Endothelial cell of umbilical vein (primary cell): ENCODE data around the gene RPS19BP1. TPM values are rescaled to one million over a fixed set of nuclear protein-coding genes. Genes with fewer than 3 reads are reported as not detected.
"Not testable (repeated sequence)": the region's sequence is repeated elsewhere in the genome, so short reads cannot be mapped to it uniquely, and the experiment has no call there.

Experiments
- BruUV-seq: library from RNA; stranded (reverse); fragments of 400-500 nt; replicated peaks from 2 replicates; lab custom pipeline; 2021; lab: Mats Ljungman, UMichigan
- CTCF ChIA-PET: fragments of 300-600, 350-600 bp; sonication (Branson Sonifier 250); formaldehyde crosslinking; loops from one replicate; lab custom pipeline; 2021; ENCODE audit warnings: antibody characterized with exemption, inconsistent platforms; lab: Charles Lee
- POLR2A ChIA-PET: fragments of 300-600, 350-600 bp; sonication (Branson Sonifier 250); formaldehyde crosslinking; loops from one replicate; lab custom pipeline; 2021; ENCODE audit warnings: antibody characterized with exemption, inconsistent platforms; lab: Charles Lee
- DNase-seq: peaks from one replicate; pipeline ENCODE4 v3.0.0-alpha.2; 2011; ENCODE audit warnings: low read depth, low spot score
- FAIRE-seq: peaks from 2 replicates; lab custom pipeline; 2011; peaks lifted over from hg19 to GRCh38; lab: Jason Lieb, UNC
- H2AFZ ChIP-seq: 2 replicates; pipeline ENCODE4 v1.6.0; 2012; ENCODE audit warnings: low read depth, low read length, control low read depth, inconsistent platforms
- H3K27ac ChIP-seq: 2 replicates; pipeline ENCODE4 v1.5.1; 2011; ENCODE audit warnings: low read depth, mild to moderate bottlenecking, control low read depth, low read length, moderate library complexity; ENCODE audit not compliant: insufficient read depth
- H3K27me3 ChIP-seq, 2 experiments: 2 replicates each; pipeline versions ENCODE4 v1.6.0 to v1.6.1; 2011; ENCODE audit warnings: low read length in 2 of 2, mixed read lengths in 1 of 2; ENCODE audit not compliant: control insufficient read depth in 2 of 2, insufficient read depth in 2 of 2
- H3K36me3 ChIP-seq, 2 experiments: 2 replicates in 1 of 2; 3 replicates in 1 of 2; pipeline ENCODE4 v1.5.1; 2011; ENCODE audit warnings: low read length in 2 of 2, mild to moderate bottlenecking in 1 of 2, moderate library complexity in 1 of 2; ENCODE audit not compliant: control insufficient read depth in 2 of 2, insufficient read depth in 2 of 2; ENCODE audit errors: extremely low read depth in 1 of 2
- H3K4me1 ChIP-seq: 3 replicates; pipeline ENCODE4 v1.5.1; 2011; ENCODE audit warnings: mild to moderate bottlenecking, low read length; ENCODE audit not compliant: control insufficient read depth, insufficient read depth; ENCODE audit errors: extremely low read depth
- H3K4me2 ChIP-seq: 2 replicates; pipeline ENCODE4 v1.6.1; 2011; ENCODE audit warnings: low read length, control low read depth, mixed read lengths; ENCODE audit not compliant: insufficient read depth
- H3K4me3 ChIP-seq, 3 experiments: fragments of 200-600 bp in 1 of 3; sonication (generic), shearing (Covaris generic) in 1 of 3; replicated peaks in 1 of 3; 2 replicates each; pipeline ENCODE4 v1.5.1; 2011 to 2016; ENCODE audit warnings: control low read depth in 3 of 3, low read length in 3 of 3, mild to moderate bottlenecking in 2 of 3, inconsistent platforms in 1 of 3, low read depth in 1 of 3, moderate library complexity in 1 of 3; ENCODE audit not compliant: insufficient read depth in 1 of 3
- H3K79me2 ChIP-seq: 2 replicates; pipeline ENCODE4 v1.6.0; 2012; ENCODE audit warnings: low read length, inconsistent platforms; ENCODE audit not compliant: control insufficient read depth, insufficient read depth
- H3K9ac ChIP-seq: replicated peaks from 2 replicates; pipeline ENCODE3; 2011; ENCODE audit warnings: low read length, control low read depth; ENCODE audit not compliant: insufficient read depth; ENCODE audit errors: extremely low read depth
- H3K9me1 ChIP-seq: replicated peaks from 3 replicates; pipeline ENCODE4 v1.6.0; 2011; ENCODE audit warnings: mild to moderate bottlenecking, low read length; ENCODE audit not compliant: control insufficient read depth, insufficient read depth; ENCODE audit errors: extremely low read depth
- H3K9me3 ChIP-seq: replicated peaks from 2 replicates; pipeline ENCODE4 v1.5.1; 2012; ENCODE audit warnings: low read length, inconsistent platforms; ENCODE audit not compliant: control insufficient read depth, insufficient read depth
- H4K20me1 ChIP-seq: replicated peaks from 2 replicates; pipeline ENCODE3; 2011; ENCODE audit warnings: mild to moderate bottlenecking, low read length; ENCODE audit not compliant: control insufficient read depth, insufficient read depth; ENCODE audit errors: extremely low read depth
- CTCF ChIP-seq, 2 donors: IDR thresholded peaks; 1 replicate in 1 of 2; 2 replicates in 1 of 2; pipeline ENCODE4 v1.5.1; 2011; ENCODE audit warnings: low read length in 2 of 2, mild to moderate bottlenecking in 2 of 2, moderate library complexity in 2 of 2, control low read depth in 1 of 2, inconsistent platforms in 1 of 2, low read depth in 1 of 2; ENCODE audit not compliant: insufficient read depth in 1 of 2; ENCODE audit errors: extremely low read depth in 1 of 2
- EZH2 ChIP-seq: IDR thresholded peaks from 2 replicates; pipeline ENCODE4 v1.6.1; 2012; ENCODE audit warnings: borderline replicate concordance, low read depth, mild to moderate bottlenecking, moderate library complexity, low read length, inconsistent platforms; ENCODE audit not compliant: severe bottlenecking
- FOS ChIP-seq: IDR thresholded peaks from 2 replicates; pipeline ENCODE4 v1.6.1; 2011; ENCODE audit warnings: mild to moderate bottlenecking, low read length, moderate library complexity, borderline replicate concordance; ENCODE audit not compliant: insufficient read depth
- GATA2 ChIP-seq: IDR thresholded peaks from 2 replicates; pipeline ENCODE4 v1.7.0; 2011; ENCODE audit warnings: low read depth, mild to moderate bottlenecking, moderate library complexity, mixed read lengths, low read length; ENCODE audit not compliant: insufficient read length, insufficient read depth
- JUN ChIP-seq: IDR thresholded peaks from 2 replicates; pipeline ENCODE4 v1.6.1; 2011; ENCODE audit warnings: borderline replicate concordance, low read depth; ENCODE audit not compliant: insufficient read length, insufficient read depth
- MAX ChIP-seq: IDR thresholded peaks from 2 replicates; pipeline ENCODE4 v1.6.1; 2011; ENCODE audit not compliant: insufficient read depth, insufficient read length
- MYC ChIP-seq: IDR thresholded peaks from one replicate; pipeline ENCODE4 v1.6.1; 2011; ENCODE audit warnings: mild to moderate bottlenecking, low read depth, low read length
- POLR2A ChIP-seq: IDR thresholded peaks from 2 replicates; pipeline ENCODE4 v1.6.1; 2012; ENCODE audit warnings: low read depth, mild to moderate bottlenecking, control low read depth, low read length
- POLR2AphosphoS5 ChIP-seq: IDR thresholded peaks from 2 replicates; pipeline ENCODE4 v1.6.1; 2012; ENCODE audit warnings: low read depth, mild to moderate bottlenecking, control low read depth, low read length, moderate library complexity; ENCODE audit not compliant: insufficient read depth
- dilution Hi-C: fragments of 300-500 bp; cut with MboI; formaldehyde crosslinking; loops from one replicate; pipeline ENCODE4 v1.15.0; 2019; ENCODE audit warnings: low sequenced_read_pairs; ENCODE audit not compliant: extremely low pct_ligation_motif_present
- intact Hi-C: fragments of 100-400 bp; cut with micrococcal nuclease; formaldehyde crosslinking; loops from one replicate; pipeline ENCODE4 v1.10.0; 2022
- polyA plus RNA-seq, 4 experiments: library from polyadenylated mRNA; depleted of rRNA in 3 of 4; stranded (reverse) in 3 of 4; unstranded in 1 of 4; fragments of >200 nt; gene quantifications; 2 replicates each; pipeline versions ENCODE4 v1.2.1 to v1.2.3, GENCODE V29; 2011 to 2012; ENCODE audit warnings: missing spikeins in 1 of 4
- total RNA-seq: library from RNA; stranded (reverse); gene quantifications from 2 replicates; pipeline ENCODE4 v1.2.3, GENCODE V29; 2021

Gene RPS19BP1
- total and polyA plus RNA-seq, 2 donors (not counting 3 experiments of a cell fraction or from before 2014, with no cell fraction given), result 66.6 to 84.3 TPM

- Histone ChIP-seq H3K79me2 (peaks cover 43% of the 10 kb centered on the region), H3K9me3 (no peaks in the 10 kb centered on the region), H3K9ac (no peak overlapping the region), H4K20me1 (no peaks in the 10 kb centered on the region), H3K4me2 (no peak overlapping the region), H2AFZ (no peak overlapping the region), H3K4me3 (no peak overlapping the region), H3K27ac (no peak overlapping the region), H3K9me1 (no peaks in the 10 kb centered on the region), H3K36me3 (peaks cover 17 to 36% of the 10 kb centered on the region in 2 experiments), H3K27me3 (no peaks in the 10 kb centered on the region), H3K4me1 (peaks cover 4% of the 10 kb centered on the region)
- POLR2A ChIA-PET, result no interaction called here
- TF ChIP-seq EZH2, result no peak
- TF ChIP-seq FOS, result no peak
- no peak for TF ChIP-seq MYC
- no peak for TF ChIP-seq JUN
- TF ChIP-seq MAX, result no peak
- TF ChIP-seq CTCF (IDR thresholded peaks at IDR 0.05; ENCODE audit: extremely low read depth in 1 of 2, insufficient read depth in 1 of 2, low read depth in 1 of 2, low read length in 2 of 2), result no peak
- TF ChIP-seq GATA2, result no peak
- no peak for TF ChIP-seq POLR2A
- no peak for TF ChIP-seq POLR2AphosphoS5
- CTCF ChIA-PET, result no interaction called here
- no TSS peak for BruUV-seq
- FAIRE-seq (no peak), DNase-seq (no peak)
- intact Hi-C loops, result no loop called here
- dilution Hi-C loops, result no loop called here
These were observed 24.2 kb downstream of the RPS19BP1 start for GRCh38 chr22:39508393-39508792.

- intact Hi-C loops, H3K27me3 ChIP-seq, H3K4me1 ChIP-seq, H3K4me3 ChIP-seq, BruUV-seq, H4K20me1 ChIP-seq, H3K9me3 ChIP-seq, POLR2A ChIA-PET, dilution Hi-C loops, H3K9ac ChIP-seq, DNase-seq, H3K4me2 ChIP-seq, H3K9me1 ChIP-seq, H3K27ac ChIP-seq, FAIRE-seq, H2AFZ ChIP-seq: not testable (repeated sequence)
- CTCF ChIA-PET, result interaction anchor here (1.6 kb wide), 1 partner anchor 22 kb away, joined by 5 read pairs; no protein-coding TSS in a partner anchor
- H3K79me2 ChIP-seq, result peaks cover 54% of the 10 kb centered on the region
- H3K36me3 ChIP-seq, result peaks cover 12 to 30% of the 10 kb centered on the region in 2 experiments
These were observed 25.5 kb downstream of the RPS19BP1 start for GRCh38 chr22:39507021-39507420.
